ENCODE measurements around the gene TC2N. TPM values are rescaled to one million over a fixed set of nuclear protein-coding genes. Genes with fewer than 3 reads are reported as not detected.

TC2N gene
- total RNA-seq, 1 donor from 2014 or later: 1.2 TPM

GRCh38 chr14:91835197-91835919 lies 32.0 kb downstream of the TC2N start:
- Mint-ChIP-seq H3K27ac (ENCODE audit: unreplicated experiment) (no peak overlapping the region), H3K4me1 (ENCODE audit: low read depth, unreplicated experiment) (no peaks in the 10 kb centered on the region), H3K27me3 (ENCODE audit: low read depth, unreplicated experiment) (peaks cover 29% of the 10 kb centered on the region), H3K4me3 (ENCODE audit: unreplicated experiment) (peak overlapping the region; percentile 74), H3K9me3 (ENCODE audit: unreplicated experiment) (no peaks in the 10 kb centered on the region), H3K36me3 (ENCODE audit: low read depth, unreplicated experiment) (no peaks in the 10 kb centered on the region)
- Histone ChIP-seq H3K4me3 (ENCODE audit: insufficient read depth, low read depth, low read length) (no peak overlapping the region), H3K4me2 (ENCODE audit: low read length) (no peak overlapping the region), H3K79me2 (ENCODE audit: insufficient read depth, low read length) (no peaks in the 10 kb centered on the region), H3K9ac (ENCODE audit: low read length) (no peak overlapping the region), H3K36me3 (ENCODE audit: insufficient read depth, low read length) (no peaks in the 10 kb centered on the region), H3K4me1 (ENCODE audit: insufficient read depth, low read length) (no peaks in the 10 kb centered on the region), H4K20me1 (ENCODE audit: insufficient read depth, low read length) (no peaks in the 10 kb centered on the region), H3K27ac (ENCODE audit: low read depth, low read length) (no peak overlapping the region), H3K27me3 (ENCODE audit: insufficient read depth, low read length) (peaks cover 53% of the 10 kb centered on the region), H2AFZ (ENCODE audit: low read depth, low read length) (no peak overlapping the region), H3K9me3 (ENCODE audit: insufficient read depth, low read depth, low read length) (no peaks in the 10 kb centered on the region)
- DNase-seq (ENCODE audit: low read depth): no peak
- TF ChIP-seq EZH2 (IDR thresholded peaks at IDR 0.05; ENCODE audit: insufficient read depth, low read length) (no peak), CTCF (IDR thresholded peaks at IDR 0.05; ENCODE audit: insufficient read depth, low read depth, low read length) (no peak)
- FAIRE-seq: no peak

- no peaks in the 10 kb centered on the region for H3K9me3 ChIP-seq (ENCODE audit: insufficient read depth, low read depth, low read length)
- H3K27ac ChIP-seq (ENCODE audit: low read depth, low read length): no peak overlapping the region
- no peak overlapping the region for H3K4me3 ChIP-seq (ENCODE audit: insufficient read depth, low read depth, low read length)
- H3K36me3 ChIP-seq (ENCODE audit: insufficient read depth, low read length): no peaks in the 10 kb centered on the region
- no peak overlapping the region for H3K27ac Mint-ChIP-seq (ENCODE audit: unreplicated experiment)
- H3K4me2 ChIP-seq (ENCODE audit: low read length): no peak overlapping the region
- peaks cover 50% of the 10 kb centered on the region for H3K27me3 ChIP-seq (ENCODE audit: insufficient read depth, low read length)
- peaks cover 29% of the 10 kb centered on the region for H3K27me3 Mint-ChIP-seq (ENCODE audit: low read depth, unreplicated experiment)
- no peaks in the 10 kb centered on the region for H3K4me1 Mint-ChIP-seq (ENCODE audit: low read depth, unreplicated experiment)
- H3K9ac ChIP-seq (ENCODE audit: low read length): no peak overlapping the region
- FAIRE-seq: no peak
- H4K20me1 ChIP-seq (ENCODE audit: insufficient read depth, low read length): no peaks in the 10 kb centered on the region
- H3K9me3 Mint-ChIP-seq (ENCODE audit: unreplicated experiment): no peaks in the 10 kb centered on the region
- no peaks in the 10 kb centered on the region for H3K4me1 ChIP-seq (ENCODE audit: insufficient read depth, low read length)
- no peak overlapping the region for H2AFZ ChIP-seq (ENCODE audit: low read depth, low read length)
- TF ChIP-seq EZH2 (IDR thresholded peaks at IDR 0.05; ENCODE audit: insufficient read depth, low read length): no peak
- TF ChIP-seq CTCF (IDR thresholded peaks at IDR 0.05; ENCODE audit: insufficient read depth, low read depth, low read length): no peak
- no peaks in the 10 kb centered on the region for H3K36me3 Mint-ChIP-seq (ENCODE audit: low read depth, unreplicated experiment)
- H3K79me2 ChIP-seq (ENCODE audit: insufficient read depth, low read length): no peaks in the 10 kb centered on the region
- no peak for DNase-seq (ENCODE audit: low read depth)
- no peak overlapping the region for H3K4me3 Mint-ChIP-seq (ENCODE audit: unreplicated experiment)
Measured at GRCh38 chr14:91834571-91834970, 32.8 kb downstream of the TC2N start.

GRCh38 chr14:91831337-91831736 lies 36.0 kb downstream of the TC2N start:
- no peaks in the 10 kb centered on the region for H3K4me1 ChIP-seq (ENCODE audit: insufficient read depth, low read length)
- Mint-ChIP-seq H3K36me3 (ENCODE audit: low read depth, unreplicated experiment) (no peaks in the 10 kb centered on the region), H3K4me1 (ENCODE audit: low read depth, unreplicated experiment) (peaks cover 2% of the 10 kb centered on the region), H3K27me3 (ENCODE audit: low read depth, unreplicated experiment) (peaks cover 14% of the 10 kb centered on the region), H3K27ac (ENCODE audit: unreplicated experiment) (no peak overlapping the region), H3K4me3 (ENCODE audit: unreplicated experiment) (no peak overlapping the region), H3K9me3 (ENCODE audit: unreplicated experiment) (no peaks in the 10 kb centered on the region)
- no peaks in the 10 kb centered on the region for H3K36me3 ChIP-seq (ENCODE audit: insufficient read depth, low read length)
- no peak for DNase-seq (ENCODE audit: low read depth)
- no peak for FAIRE-seq
- H3K27me3 ChIP-seq (ENCODE audit: insufficient read depth, low read length): peaks cover 31% of the 10 kb centered on the region
- H3K4me3 ChIP-seq (ENCODE audit: insufficient read depth, low read depth, low read length): no peak overlapping the region
- no peak overlapping the region for H3K9ac ChIP-seq (ENCODE audit: low read length)
- H3K79me2 ChIP-seq (ENCODE audit: insufficient read depth, low read length): no peaks in the 10 kb centered on the region
- no peak overlapping the region for H3K27ac ChIP-seq (ENCODE audit: low read depth, low read length)
- H2AFZ ChIP-seq (ENCODE audit: low read depth, low read length): no peak overlapping the region
- no peaks in the 10 kb centered on the region for H4K20me1 ChIP-seq (ENCODE audit: insufficient read depth, low read length)
- TF ChIP-seq CTCF (IDR thresholded peaks at IDR 0.05; ENCODE audit: insufficient read depth, low read depth, low read length): no peak
- TF ChIP-seq EZH2 (IDR thresholded peaks at IDR 0.05; ENCODE audit: insufficient read depth, low read length): no peak
- no peak overlapping the region for H3K4me2 ChIP-seq (ENCODE audit: low read length)
- no peaks in the 10 kb centered on the region for H3K9me3 ChIP-seq (ENCODE audit: insufficient read depth, low read depth, low read length)

Measured in astrocyte (in vitro differentiated cells and primary cell).